ENCODE data around the gene CEP63.
A peak's percentile ranks its signal among the peaks of the same experiment; 100 is the strongest.

CEP63 gene

GRCh38 chr3:134485718-134486576, at the start of gene CEP63, which contains the start of gene ANAPC13:
TSS of gene CEP63 (plus strand) at chr3:134486057. CDS start at chr3:134495321, 9,264 bp downstream.
TSS of gene ANAPC13 (minus strand) at chr3:134485985. CDS start at chr3:134482904, 3,081 bp downstream.
- DNase-seq (ENCODE audit: low read depth): peak; percentile 100

DNA sequence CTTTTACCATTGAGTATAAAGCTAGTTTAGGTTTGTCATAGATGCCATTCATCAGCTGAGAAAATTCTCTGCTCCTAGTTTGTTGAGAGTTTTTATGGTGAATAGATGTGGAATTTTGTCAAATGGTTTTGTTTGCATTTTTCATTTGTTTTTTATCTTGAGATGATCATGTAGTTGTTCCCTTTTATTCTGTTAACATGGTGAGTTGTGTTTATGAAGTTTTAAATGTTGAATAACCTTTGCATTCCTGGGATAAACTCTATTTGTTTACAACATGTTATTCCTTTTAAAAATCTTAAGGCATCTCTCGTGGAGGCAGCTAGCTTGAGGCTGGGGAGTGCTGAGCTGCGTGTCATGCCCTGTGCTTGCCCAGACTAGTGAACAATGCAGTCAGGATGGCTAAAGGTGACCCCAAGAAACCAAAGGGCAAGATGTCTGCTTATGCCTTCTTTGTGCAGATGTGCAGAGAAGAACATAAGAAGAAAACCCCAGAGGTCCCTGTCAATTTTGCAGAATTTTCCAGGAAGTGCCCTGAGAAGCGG, 48.6 kb upstream of the CEP63 start:
- DNase-seq (ENCODE audit: low read depth): peak; percentile 28

GRCh38 chr3:134441321-134441720, 44.5 kb upstream of the CEP63 start:
- peak; percentile 72 for DNase-seq (ENCODE audit: low read depth)

GRCh38 chr3:134441821-134442220, 44.0 kb upstream of the CEP63 start:
- no peak for DNase-seq (ENCODE audit: low read depth)

DNA sequence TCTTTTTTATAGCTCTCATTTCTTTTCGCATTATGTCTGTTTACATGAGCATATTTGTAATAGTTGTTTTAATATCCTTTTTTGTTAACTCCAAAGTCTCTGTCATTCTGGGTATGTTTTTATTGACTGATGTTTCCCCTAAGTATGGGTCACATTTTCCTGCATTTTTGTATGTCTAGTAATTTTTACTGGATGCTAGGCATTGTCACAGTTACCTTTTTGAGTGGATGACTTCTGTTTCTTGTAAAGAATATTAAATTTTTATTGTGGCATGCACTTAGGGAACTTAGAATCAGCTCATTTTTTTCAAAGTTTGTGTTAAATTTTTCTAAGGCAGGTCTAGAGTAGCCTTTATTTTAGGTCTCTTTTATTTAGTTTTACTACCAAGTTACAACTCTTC, 40.8 kb upstream of the CEP63 start:
- DNase-seq (ENCODE audit: low read depth): no peak

DNA sequence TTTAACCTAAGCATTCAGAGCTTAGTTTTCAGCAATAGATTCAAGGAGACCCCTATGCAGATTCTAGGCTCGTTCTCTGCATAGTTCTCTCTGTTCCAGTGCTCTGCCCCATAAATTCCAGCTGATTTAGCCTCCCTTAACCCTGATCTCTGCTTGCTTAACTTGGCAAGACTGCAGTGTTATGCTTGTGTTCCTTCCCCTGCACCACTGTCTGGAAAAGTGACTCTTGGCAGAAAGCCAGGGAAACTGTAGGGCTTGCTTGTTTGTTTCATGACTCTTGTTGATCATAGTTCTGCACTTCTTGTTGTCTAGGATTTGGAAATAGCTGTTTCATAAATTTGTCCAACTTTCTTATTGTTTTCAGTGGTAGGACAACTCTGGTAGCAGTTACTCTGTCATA, 40.2 kb upstream of the CEP63 start:
- no peak for DNase-seq (ENCODE audit: low read depth)

- peak; percentile 71 for DNase-seq (ENCODE audit: low read depth)
These were observed 39.1 kb upstream of the CEP63 start for GRCh38 chr3:134446800-134447199.

DNA sequence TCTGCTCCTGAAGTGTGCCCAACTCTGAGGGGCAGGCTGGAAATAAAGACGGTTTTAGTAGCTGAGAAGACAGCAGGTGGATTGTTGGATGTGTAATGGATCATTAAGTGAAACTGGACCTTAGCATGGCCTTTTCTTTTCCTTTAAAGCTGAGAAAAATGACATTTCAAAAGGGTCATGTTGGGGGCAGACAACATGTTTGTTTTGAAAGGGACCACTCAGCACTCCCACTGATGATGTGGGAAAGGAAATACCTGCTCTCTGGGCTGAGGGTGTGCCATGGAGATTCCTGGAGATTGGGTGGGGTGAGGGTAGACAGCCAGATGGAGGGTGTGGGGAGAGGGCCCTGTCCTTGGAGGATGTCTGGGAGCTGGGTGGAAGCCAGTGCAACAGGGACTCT, 38.5 kb upstream of the CEP63 start:
- no peak for DNase-seq (ENCODE audit: low read depth)

GRCh38 chr3:134448664-134449063, 37.2 kb upstream of the CEP63 start:
- DNase-seq (ENCODE audit: low read depth): no peak

DNA sequence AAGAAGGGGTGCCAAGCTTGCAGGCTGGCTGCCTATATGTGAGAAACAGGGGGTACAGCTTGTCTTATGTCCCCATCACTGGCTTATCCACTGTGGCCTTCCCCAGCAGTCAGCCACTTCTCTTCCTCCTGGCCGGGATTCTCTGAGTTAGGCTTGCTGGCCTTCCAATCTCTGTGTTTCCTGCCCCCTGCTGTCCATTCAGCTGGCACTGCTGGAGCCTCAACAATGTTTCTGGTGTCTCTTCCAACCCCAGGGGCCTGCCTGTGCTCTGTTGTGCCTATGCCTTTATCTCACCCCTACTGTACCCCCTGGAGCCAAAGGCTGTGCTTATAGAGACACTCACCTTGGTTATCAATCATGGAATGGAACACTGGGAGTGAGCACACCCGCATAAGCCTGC, 36.6 kb upstream of the CEP63 start:
- peak; percentile 70 for DNase-seq (ENCODE audit: low read depth)

DNA sequence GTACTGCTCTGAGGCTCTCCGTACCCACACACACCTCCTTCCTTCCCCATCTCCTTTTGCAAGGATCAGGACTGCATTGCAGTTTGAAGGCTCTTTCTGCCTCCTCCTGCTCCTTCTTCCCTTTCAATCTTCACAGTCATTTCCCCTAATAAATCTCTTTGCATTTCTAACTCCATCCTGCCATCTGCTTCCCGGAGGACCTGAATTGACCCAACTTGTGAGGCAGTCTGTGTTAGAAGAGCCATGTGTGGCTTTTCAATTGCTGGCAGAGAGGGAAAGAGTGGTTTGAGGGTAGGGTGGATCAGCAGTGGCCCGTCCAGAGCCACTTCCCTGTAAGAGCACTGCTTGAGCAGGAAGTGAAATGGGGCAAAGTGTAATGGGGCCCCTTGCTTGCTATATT, 35.9 kb upstream of the CEP63 start:
- DNase-seq (ENCODE audit: low read depth): no peak

DNA sequence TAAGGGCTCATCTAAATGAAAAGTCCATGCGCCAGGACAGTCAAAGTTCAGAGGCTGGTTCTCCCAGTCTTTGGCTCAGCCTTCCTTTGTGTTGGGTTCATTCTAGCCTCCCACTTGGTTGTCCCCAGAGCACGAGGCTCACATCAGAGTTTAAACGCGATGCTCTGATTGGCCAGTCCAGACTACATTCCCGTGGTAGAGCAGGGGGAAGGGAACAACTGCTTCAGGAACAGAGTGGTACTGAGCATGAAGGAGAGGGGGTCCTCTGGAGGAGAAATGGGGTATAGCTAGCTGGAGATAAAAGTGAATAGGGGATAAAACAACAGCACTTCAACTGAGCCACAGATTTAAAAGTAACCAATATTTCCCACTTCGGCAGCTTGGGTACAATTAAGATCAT, 32.2 kb upstream of the CEP63 start:
- peak; percentile 37 for DNase-seq (ENCODE audit: low read depth)

DNA sequence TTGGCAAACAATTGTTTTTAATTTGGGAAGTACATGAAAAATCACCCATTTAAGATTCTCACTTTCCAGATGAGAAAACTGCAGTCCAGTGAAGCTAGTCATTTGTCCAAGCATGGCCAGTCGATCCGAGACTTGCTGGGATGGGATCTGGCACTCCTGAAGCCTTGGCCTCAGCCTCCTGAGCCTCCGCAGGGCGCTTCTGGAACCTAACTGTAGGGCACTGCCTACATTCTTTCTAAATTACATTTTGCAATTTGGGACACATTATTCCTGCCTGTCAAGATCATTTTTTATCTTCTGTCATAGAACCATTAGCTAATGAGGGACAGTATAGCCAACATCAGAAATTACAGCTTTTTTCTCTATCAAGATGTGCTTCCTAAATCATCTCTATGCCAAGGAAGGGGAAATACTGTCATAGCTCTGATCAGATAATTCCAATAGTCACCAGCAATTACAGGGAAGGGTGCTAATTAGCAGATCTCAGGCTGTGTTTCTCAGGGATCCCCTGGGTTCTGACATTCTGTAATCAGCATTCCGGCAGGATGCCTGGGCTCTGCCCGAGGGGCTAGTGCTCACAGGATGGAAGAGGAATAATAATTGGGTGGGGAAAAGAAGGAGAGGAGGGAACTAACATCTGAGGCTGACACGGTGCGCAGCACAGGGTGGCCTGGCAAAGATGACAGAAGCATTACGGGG, 28.3 kb upstream of the CEP63 start:
- DNase-seq (ENCODE audit: low read depth): no peak

DNA sequence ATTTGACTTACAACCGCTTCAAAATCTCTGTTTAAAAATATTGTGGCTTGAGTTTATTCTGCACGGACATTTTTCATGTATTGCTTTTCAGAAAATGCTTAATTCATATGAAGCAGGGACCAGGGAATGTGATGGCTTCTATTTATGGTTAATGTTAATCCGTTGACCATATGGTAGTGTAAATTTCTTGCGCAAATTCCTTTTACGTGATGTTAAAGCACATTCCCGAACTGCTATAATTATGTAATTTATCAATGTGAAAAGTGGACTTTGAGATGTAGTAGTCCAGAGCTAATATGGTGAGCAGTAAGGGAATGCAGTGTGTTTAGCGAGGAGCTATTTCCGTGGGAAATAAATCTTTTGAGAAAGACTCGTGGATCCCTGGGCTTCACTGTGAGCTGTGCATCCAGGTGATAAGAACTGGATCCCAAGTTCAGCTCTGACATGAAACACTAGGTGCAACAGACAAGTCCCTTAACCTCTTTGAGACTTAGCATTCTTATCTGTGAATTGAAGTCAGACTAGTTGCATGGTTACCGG, 27.4 kb upstream of the CEP63 start:
- no peak for DNase-seq (ENCODE audit: low read depth)

GRCh38 chr3:134459562-134459961, 26.3 kb upstream of the CEP63 start:
- DNase-seq (ENCODE audit: low read depth): no peak

- DNase-seq (ENCODE audit: low read depth): peak; percentile 87
These were observed 24.9 kb upstream of the CEP63 start for GRCh38 chr3:134460965-134461364.

- peak; percentile 71 for DNase-seq (ENCODE audit: low read depth)
These were observed 23.4 kb upstream of the CEP63 start for GRCh38 chr3:134462331-134462941.

GRCh38 chr3:134463676-134464063, 22.2 kb upstream of the CEP63 start:
- DNase-seq (ENCODE audit: low read depth): no peak

DNA sequence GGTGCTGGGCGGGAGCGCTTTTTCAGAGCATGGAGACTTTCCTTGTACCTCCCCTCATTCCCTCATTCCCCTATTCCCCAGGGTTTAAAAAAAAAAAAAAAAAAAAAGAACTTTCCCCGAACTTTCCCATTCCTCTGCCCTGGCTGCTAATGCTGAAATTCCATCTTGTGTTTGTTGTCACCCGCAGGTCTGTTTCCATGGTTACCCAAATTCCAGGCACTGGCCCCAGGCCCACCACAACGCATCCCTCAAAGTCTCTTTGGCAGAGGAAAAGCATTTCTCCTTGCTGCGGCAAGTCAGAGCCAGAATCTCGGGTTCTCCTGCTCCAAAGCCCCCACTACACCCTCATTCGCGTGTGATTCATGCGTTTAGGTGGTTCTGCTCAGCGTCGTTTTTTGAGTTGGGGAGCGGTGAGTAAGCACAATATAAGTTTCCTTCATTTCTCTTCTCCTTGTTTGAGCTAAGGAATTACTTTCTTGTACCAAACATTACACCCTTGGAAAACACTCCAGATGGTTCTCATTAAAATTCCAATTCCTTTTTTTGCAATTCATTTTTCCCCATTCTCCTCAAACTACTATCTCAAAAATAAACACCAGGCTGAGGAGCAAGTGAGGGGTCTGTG, 21.7 kb upstream of the CEP63 start:
- peak; percentile 89 for DNase-seq (ENCODE audit: low read depth)

GRCh38 chr3:134464689-134465365, 21.0 kb upstream of the CEP63 start:
- DNase-seq (ENCODE audit: low read depth): no peak

- no peak for DNase-seq (ENCODE audit: low read depth)
These were observed 19.5 kb upstream of the CEP63 start for GRCh38 chr3:134466331-134466730.

Data from ELR (cell line).